GM12878 (cell line): ENCODE results near the gene FAM187B.

ENCODE experiments used
- ETV6 ChIP-seq, 2 experiments: fragments of 450-650 bp in 1 of 2; IDR thresholded peaks in 1 of 2; conservative IDR thresholded peaks in 1 of 2; 2 replicates each; pipeline ENCODE4 v1.6.1; 2014; ENCODE audit warnings: antibody characterized with exemption in 1 of 2, borderline replicate concordance in 1 of 2, low read depth in 1 of 2, mild to moderate bottlenecking in 1 of 2, moderate library complexity in 1 of 2
- EZH2 ChIP-seq: IDR thresholded peaks from 2 replicates; pipeline ENCODE4 v1.6.1; 2012; ENCODE audit warnings: low read depth, mild to moderate bottlenecking, control low read depth, inconsistent platforms, low read length, borderline replicate concordance; ENCODE audit not compliant: control insufficient read depth
- FOXK2 ChIP-seq: fragments of 450-650 bp; IDR thresholded peaks from 2 replicates; pipeline ENCODE4 v1.6.1; 2017; ENCODE audit warnings: mild to moderate bottlenecking, moderate library complexity
- GATAD2B ChIP-seq: fragments of 450-650 bp; conservative IDR thresholded peaks from 2 replicates; pipeline ENCODE4 v1.6.1; 2017; ENCODE audit warnings: low read depth, mild to moderate bottlenecking, moderate library complexity
- JUNB ChIP-seq: IDR thresholded peaks from 2 replicates; pipeline ENCODE4 v1.6.1; 2016; ENCODE audit warnings: antibody characterized with exemption, mild to moderate bottlenecking
- NFYB ChIP-seq: IDR thresholded peaks from 2 replicates; pipeline ENCODE4 v1.6.1; 2011; ENCODE audit warnings: low read depth, mild to moderate bottlenecking, low read length, improper control_type of control experiment, moderate library complexity; ENCODE audit not compliant: insufficient read depth
- RAD21 ChIP-seq: IDR thresholded peaks from 2 replicates; pipeline ENCODE4 v1.6.1; 2011; ENCODE audit warnings: mild to moderate bottlenecking, low read depth, low read length, moderate library complexity; ENCODE audit not compliant: insufficient read depth
- TF ChIP-seq, protein P1 (sequence below), 3 experiments: IDR thresholded peaks in 2 of 3; conservative IDR thresholded peaks in 1 of 3; 2 replicates each; pipeline ENCODE4 v1.5.1; 2011; ENCODE audit warnings: low read depth in 3 of 3, low read length in 3 of 3, mild to moderate bottlenecking in 3 of 3, control low read depth in 2 of 3, moderate library complexity in 2 of 3, inconsistent platforms in 1 of 3, mixed read lengths in 1 of 3; ENCODE audit not compliant: control insufficient read depth in 2 of 3, insufficient read depth in 1 of 3; ENCODE audit errors: extremely low read depth in 1 of 3

GRCh38 chr19:35257113-35257461 lies 28.5 kb upstream of the FAM187B start:
- TF ChIP-seq RAD21 (no peak), ETV6 (conservative IDR thresholded peaks at IDR 0.05 in 1 of 2, IDR thresholded peaks at IDR 0.05 in 1 of 2; ENCODE audit: borderline replicate concordance in 1 of 2, low read depth in 1 of 2) (no peak), GATAD2B (no peak), FOXK2 (no peak), EZH2 (no peak), JUNB (no peak), NFYB (no peak)
- TF ChIP-seq, protein P1, sequence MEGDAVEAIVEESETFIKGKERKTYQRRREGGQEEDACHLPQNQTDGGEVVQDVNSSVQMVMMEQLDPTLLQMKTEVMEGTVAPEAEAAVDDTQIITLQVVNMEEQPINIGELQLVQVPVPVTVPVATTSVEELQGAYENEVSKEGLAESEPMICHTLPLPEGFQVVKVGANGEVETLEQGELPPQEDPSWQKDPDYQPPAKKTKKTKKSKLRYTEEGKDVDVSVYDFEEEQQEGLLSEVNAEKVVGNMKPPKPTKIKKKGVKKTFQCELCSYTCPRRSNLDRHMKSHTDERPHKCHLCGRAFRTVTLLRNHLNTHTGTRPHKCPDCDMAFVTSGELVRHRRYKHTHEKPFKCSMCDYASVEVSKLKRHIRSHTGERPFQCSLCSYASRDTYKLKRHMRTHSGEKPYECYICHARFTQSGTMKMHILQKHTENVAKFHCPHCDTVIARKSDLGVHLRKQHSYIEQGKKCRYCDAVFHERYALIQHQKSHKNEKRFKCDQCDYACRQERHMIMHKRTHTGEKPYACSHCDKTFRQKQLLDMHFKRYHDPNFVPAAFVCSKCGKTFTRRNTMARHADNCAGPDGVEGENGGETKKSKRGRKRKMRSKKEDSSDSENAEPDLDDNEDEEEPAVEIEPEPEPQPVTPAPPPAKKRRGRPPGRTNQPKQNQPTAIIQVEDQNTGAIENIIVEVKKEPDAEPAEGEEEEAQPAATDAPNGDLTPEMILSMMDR (IDR thresholded peaks at IDR 0.05 in 2 of 3, conservative IDR thresholded peaks at IDR 0.05 in 1 of 3; ENCODE audit: control insufficient read depth in 2 of 3, extremely low read depth in 1 of 3, insufficient read depth in 1 of 3, low read depth in 3 of 3, low read length in 3 of 3): no peak
